Fibroblast of mammary gland (primary cell): Measurements from ENCODE around the gene TTF2.
"Not testable (repeated sequence)": the region's sequence is repeated elsewhere in the genome, so short reads cannot be mapped to it uniquely, and the experiment has no call there.

Source experiments
- DNase-seq: peaks from one replicate; pipeline ENCODE4 v3.0.0-alpha.2; 2010; ENCODE audit warnings: low read depth
- H3K4me3 ChIP-seq: 2 replicates; pipeline ENCODE4 v1.5.1; 2011; ENCODE audit warnings: low read depth, mild to moderate bottlenecking, low read length, moderate library complexity; ENCODE audit not compliant: control insufficient read depth
- TF ChIP-seq, protein P1 (sequence below): conservative IDR thresholded peaks from 2 replicates; pipeline ENCODE4 v1.5.1; 2011; ENCODE audit warnings: low read depth, low read length, inconsistent platforms; ENCODE audit not compliant: control insufficient read depth, insufficient read depth

Gene TTF2

DNA sequence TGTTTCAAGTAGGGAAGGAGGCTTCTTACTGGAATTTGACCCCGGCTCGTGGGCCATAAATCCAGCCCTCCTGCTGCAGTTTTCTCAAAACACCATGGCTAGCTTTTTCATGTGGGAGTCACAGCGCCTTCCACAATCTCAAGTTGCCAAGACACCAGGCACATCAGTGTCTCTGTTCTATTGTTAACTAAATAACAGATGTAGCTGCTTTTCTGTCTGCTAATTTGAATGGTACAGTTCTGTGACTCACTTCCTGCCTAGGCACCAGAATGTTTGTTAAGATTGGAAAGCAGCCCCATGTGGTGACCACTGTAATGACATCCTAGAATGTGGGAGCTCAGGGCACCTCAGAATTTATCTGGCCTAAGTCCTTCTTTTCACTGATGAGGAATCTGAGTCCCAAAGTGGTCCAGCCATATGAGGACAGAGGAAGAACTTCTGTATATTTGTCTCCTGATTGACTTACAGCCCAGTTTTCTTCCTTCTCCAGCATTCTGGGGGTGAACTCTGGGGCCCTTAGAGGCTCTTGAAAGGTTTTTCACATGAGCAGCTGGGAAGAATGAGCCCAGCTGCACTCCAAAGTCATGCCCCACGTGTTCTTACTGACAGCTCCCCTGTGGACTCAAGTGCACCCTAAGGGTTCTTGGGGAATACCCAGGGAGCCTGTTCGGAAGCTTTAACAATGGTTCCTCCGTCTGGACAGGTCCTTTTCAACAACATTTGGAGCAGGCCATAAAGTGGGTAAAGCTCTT lies 33.9 kb downstream of the TTF2 start:
- no peak overlapping the region for H3K4me3 ChIP-seq
- peak; percentile 70 for DNase-seq
- TF ChIP-seq, protein P1, sequence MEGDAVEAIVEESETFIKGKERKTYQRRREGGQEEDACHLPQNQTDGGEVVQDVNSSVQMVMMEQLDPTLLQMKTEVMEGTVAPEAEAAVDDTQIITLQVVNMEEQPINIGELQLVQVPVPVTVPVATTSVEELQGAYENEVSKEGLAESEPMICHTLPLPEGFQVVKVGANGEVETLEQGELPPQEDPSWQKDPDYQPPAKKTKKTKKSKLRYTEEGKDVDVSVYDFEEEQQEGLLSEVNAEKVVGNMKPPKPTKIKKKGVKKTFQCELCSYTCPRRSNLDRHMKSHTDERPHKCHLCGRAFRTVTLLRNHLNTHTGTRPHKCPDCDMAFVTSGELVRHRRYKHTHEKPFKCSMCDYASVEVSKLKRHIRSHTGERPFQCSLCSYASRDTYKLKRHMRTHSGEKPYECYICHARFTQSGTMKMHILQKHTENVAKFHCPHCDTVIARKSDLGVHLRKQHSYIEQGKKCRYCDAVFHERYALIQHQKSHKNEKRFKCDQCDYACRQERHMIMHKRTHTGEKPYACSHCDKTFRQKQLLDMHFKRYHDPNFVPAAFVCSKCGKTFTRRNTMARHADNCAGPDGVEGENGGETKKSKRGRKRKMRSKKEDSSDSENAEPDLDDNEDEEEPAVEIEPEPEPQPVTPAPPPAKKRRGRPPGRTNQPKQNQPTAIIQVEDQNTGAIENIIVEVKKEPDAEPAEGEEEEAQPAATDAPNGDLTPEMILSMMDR = peak; percentile 30

DNA sequence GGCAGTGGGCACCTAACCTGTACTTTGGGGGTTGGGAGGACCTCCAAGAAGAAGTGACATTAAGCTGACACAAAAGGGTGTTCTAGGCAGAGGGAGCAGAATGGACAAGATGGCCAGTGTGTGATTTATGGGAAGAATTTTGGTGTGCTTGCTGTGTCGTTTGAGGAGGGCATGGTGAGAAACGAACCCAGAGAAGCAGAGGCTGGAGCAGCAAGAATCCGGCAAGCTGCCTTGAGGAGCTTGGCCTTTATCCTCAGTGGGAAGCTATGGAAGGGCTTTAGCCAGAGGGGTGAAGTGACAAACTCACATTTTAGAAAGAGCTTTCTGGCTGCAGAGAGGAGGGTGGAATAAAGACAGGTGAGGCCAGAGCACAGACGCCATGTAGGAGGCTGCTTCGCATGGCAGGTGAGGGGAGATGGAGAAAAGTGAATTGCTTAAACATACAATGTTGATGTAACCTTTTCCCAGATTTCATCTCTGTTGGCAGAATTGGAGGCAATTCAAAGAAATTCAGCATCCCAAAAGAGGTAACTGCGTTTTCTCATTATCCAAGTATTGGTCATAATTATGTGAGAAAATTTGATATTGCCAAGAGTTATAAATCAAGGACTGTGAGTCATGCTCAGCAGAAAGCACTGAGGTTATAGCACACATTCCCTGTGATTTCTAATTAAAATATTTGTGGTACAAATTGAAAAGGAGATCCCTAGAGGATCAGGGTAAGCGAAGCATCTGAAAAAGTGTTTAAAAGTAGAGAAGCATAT lies 34.9 kb downstream of the TTF2 start:
- TF ChIP-seq, protein P1 = no peak
- DNase-seq = peak; percentile 90
- H3K4me3 ChIP-seq = no peak overlapping the region

DNA sequence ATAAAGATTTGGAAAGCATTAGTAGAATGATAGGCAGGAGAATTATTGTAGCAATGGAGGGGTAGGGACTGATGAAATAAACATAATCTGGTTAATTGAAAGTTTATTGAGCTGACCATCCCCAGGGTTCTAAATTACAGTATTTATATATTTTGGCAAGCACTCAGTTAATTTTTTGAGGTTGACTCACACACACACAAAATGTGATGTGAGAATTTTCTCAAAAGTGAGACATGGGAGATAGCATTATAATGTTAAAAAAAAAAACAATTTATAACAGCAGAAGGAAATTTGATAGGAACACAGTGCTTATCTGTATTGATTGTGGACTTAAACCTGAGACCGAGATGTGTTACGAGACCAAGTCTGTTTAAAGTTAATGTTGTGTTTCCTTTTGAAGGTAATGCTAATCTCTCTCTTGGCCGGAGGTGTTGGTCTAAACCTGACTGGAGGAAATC lies 36.9 kb downstream of the TTF2 start:
- H3K4me3 ChIP-seq = no peak overlapping the region
- peak; percentile 27 for DNase-seq
- TF ChIP-seq, protein P1 = no peak

DNA sequence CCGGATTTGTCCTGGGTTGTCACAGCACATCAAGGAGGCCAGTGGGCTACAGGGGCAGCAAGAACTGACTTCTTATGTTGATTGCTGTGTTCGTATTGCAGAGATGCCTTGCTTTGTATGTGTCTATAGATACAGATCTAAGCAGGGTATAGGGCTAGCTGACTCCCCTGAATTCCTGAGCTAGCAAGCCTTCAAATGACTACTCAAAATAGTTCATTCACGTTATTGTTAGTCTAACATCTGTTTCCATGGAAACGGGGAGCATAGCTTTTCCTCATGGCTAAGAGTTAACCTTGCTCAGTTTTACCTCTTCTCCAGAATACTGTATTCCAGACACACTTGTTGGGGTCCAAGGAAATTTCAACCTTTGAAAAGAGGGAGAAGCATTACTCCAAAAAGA lies 37.3 kb downstream of the TTF2 start:
- TF ChIP-seq, protein P1 = no peak
- no peak for DNase-seq
- H3K4me3 ChIP-seq = no peak overlapping the region

DNA sequence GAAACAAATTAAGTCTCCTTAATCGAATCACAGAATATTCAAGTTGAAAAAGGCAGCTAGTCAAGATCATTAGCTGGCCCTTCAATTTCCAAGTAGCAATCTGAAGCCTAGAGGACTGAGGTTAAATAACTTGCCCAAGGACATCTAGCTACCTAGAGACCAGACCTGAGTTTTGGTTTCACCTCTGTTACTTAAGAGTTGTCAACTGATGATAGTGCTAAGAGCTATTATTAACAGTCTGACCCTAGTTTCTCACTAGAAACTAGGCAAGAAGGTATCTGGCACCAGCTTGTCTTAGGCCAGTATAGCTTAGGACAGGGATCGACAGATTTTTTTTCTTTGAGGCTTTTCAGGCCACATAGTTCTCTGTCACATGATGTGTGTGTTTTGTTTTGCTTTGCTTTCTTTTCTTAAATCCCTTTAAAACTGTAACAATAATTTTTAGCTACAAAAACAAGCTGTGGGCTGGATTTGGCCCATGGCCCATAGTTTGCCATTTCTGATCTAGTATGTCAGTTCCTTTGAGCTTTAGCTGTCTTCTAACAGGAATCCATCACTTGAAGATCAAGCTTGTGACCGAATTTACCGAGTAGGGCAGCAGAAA lies 38.3 kb downstream of the TTF2 start:
- TF ChIP-seq, protein P1 = no peak
- H3K4me3 ChIP-seq = no peak overlapping the region
- DNase-seq = no peak

DNA sequence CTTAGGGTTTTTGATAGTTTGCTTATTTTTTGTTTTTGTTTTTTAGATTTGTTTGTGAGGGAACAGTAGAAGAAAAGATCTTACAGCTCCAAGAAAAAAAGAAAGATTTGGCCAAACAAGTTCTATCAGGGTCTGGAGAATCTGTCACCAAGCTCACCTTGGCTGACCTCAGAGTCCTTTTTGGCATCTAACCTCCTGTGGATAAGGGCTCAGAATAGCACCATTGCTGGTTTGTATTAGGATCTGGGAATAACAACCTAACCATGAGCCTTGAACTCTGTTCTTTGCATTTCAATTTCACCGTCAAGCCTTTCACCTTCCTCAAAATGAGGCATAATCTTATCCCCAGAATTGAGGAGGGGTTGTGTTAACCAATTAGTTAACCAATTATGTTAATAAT lies 41.2 kb downstream of the TTF2 start:
- H3K4me3 ChIP-seq = no peak overlapping the region
- DNase-seq = no peak
- TF ChIP-seq, protein P1 = no peak

DNA sequence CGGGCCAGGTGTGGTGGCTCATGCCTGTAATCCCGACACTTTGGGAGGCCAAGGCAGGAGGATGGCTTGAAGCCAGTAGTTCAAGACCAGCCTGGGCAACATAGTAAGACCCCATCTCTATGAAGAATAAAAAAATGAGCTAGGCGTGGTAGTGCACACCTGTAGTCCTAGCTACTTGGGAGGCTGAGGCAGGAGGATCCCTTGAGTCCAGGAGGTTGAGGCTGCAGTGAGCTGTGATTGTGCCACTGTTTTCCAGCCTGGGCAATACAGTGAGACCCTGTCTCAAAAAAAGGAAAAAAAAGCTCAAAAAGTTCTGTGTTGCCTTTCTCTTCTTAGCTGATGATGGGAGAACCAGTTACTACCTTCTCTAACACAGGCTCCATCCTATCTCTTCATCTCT lies 41.7 kb downstream of the TTF2 start:
- H3K4me3 ChIP-seq, DNase-seq: not testable (repeated sequence)
